Measurements from ENCODE around the gene TRIM52. TPM values are rescaled to one million over a fixed set of nuclear protein-coding genes. Genes with fewer than 3 reads are reported as not detected.

Gene TRIM52
- total and polyA plus RNA-seq, 2 of the 13 experiments (the other 11 are each of a cell fraction or from before 2014, with no cell fraction given) = 7.2 to 11.6 TPM

DNA sequence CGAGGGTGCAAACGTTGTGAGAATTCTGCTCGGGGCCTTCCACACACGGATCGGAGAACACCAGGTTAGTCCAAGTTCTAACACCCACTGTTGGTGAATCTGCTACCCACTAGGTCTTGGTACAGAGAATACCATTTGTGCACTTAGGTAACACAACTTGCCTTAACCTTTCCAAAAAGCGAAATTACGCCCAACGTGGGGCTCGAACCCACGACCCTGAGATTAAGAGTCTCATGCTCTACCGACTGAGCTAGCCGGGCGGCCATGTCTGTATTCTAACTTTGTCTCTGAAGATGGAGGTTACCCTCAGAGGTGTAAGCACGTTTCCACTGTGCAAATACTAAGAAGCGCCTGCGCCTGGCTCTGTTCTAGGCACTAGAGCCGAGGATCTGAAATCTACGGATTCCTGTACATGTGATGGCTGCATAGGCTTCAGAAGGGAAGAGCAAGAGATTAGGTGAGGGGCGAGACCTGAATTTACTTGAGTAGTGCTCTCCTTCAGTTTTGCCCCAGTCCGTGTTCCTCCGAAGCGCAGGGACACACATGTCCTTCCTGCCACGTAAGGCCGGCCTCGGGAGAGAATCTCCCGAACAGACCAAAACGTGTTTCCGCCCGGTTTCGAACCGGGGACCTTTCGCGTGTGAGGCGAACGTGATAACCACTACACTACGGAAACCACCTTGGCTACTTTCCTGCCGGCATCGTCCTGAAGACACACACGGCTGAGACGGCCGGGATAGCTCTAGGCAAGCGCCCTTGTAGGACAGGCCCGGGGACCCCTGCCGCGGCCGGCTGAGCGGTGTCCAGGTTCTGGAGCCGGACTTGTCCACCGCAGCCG is 38.9 kb downstream of the TRIM52 start (continued):
- TF ChIP-seq, protein P1, sequence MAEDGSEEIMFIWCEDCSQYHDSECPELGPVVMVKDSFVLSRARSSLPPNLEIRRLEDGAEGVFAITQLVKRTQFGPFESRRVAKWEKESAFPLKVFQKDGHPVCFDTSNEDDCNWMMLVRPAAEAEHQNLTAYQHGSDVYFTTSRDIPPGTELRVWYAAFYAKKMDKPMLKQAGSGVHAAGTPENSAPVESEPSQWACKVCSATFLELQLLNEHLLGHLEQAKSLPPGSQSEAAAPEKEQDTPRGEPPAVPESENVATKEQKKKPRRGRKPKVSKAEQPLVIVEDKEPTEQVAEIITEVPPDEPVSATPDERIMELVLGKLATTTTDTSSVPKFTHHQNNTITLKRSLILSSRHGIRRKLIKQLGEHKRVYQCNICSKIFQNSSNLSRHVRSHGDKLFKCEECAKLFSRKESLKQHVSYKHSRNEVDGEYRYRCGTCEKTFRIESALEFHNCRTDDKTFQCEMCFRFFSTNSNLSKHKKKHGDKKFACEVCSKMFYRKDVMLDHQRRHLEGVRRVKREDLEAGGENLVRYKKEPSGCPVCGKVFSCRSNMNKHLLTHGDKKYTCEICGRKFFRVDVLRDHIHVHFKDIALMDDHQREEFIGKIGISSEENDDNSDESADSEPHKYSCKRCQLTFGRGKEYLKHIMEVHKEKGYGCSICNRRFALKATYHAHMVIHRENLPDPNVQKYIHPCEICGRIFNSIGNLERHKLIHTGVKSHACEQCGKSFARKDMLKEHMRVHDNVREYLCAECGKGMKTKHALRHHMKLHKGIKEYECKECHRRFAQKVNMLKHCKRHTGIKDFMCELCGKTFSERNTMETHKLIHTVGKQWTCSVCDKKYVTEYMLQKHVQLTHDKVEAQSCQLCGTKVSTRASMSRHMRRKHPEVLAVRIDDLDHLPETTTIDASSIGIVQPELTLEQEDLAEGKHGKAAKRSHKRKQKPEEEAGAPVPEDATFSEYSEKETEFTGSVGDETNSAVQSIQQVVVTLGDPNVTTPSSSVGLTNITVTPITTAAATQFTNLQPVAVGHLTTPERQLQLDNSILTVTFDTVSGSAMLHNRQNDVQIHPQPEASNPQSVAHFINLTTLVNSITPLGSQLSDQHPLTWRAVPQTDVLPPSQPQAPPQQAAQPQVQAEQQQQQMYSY (CRISPR knock-in tag; IDR thresholded peaks at IDR 0.05) = no peak
- TF ChIP-seq ZNF430 (CRISPR knock-in tag; IDR thresholded peaks at IDR 0.05) (no peak; the same call in 1 of the 2 replicates), TOPORS (CRISPR knock-in tag; IDR thresholded peaks at IDR 0.05) (peak; percentile 76; the same call in 1 of the 2 replicates), ZKSCAN8 (CRISPR knock-in tag; IDR thresholded peaks at IDR 0.05; ENCODE audit: borderline replicate concordance) (peak; percentile 71), ZBTB21 (CRISPR knock-in tag; IDR thresholded peaks at IDR 0.05) (no peak), ZNF83 (CRISPR knock-in tag; IDR thresholded peaks at IDR 0.05; ENCODE audit: borderline replicate concordance) (no peak; the same call in 1 of the 2 replicates), NFE2 (CRISPR knock-in tag; IDR thresholded peaks at IDR 0.05) (no peak), ZFP41 (CRISPR knock-in tag; IDR thresholded peaks at IDR 0.05; ENCODE audit: borderline replicate concordance) (0 out of 2 replicates have a peak, but pooled peaks have one; percentile 65), KAT2B (IDR thresholded peaks at IDR 0.05; ENCODE audit: borderline replicate concordance, low read depth, low read length) (no peak), ZNF230 (CRISPR knock-in tag; IDR thresholded peaks at IDR 0.05) (no peak), ZFAT (CRISPR knock-in tag; conservative IDR thresholded peaks at IDR 0.05) (peak; percentile 92), PAXIP1 (CRISPR knock-in tag; conservative IDR thresholded peaks at IDR 0.05) (peak; percentile 51), HMG20B (CRISPR knock-in tag; conservative IDR thresholded peaks at IDR 0.05) (no peak), MED1 (CRISPR knock-in tag; IDR thresholded peaks at IDR 0.05) (peak; percentile 62), SOX5 (CRISPR knock-in tag; IDR thresholded peaks at IDR 0.05; ENCODE audit: borderline replicate concordance) (no peak; the same call in none of the 2 replicates), ESRRA (CRISPR knock-in tag; IDR thresholded peaks at IDR 0.05; ENCODE audit: low read depth) (peak; percentile 27)
- TF ChIP-seq, protein P2, sequence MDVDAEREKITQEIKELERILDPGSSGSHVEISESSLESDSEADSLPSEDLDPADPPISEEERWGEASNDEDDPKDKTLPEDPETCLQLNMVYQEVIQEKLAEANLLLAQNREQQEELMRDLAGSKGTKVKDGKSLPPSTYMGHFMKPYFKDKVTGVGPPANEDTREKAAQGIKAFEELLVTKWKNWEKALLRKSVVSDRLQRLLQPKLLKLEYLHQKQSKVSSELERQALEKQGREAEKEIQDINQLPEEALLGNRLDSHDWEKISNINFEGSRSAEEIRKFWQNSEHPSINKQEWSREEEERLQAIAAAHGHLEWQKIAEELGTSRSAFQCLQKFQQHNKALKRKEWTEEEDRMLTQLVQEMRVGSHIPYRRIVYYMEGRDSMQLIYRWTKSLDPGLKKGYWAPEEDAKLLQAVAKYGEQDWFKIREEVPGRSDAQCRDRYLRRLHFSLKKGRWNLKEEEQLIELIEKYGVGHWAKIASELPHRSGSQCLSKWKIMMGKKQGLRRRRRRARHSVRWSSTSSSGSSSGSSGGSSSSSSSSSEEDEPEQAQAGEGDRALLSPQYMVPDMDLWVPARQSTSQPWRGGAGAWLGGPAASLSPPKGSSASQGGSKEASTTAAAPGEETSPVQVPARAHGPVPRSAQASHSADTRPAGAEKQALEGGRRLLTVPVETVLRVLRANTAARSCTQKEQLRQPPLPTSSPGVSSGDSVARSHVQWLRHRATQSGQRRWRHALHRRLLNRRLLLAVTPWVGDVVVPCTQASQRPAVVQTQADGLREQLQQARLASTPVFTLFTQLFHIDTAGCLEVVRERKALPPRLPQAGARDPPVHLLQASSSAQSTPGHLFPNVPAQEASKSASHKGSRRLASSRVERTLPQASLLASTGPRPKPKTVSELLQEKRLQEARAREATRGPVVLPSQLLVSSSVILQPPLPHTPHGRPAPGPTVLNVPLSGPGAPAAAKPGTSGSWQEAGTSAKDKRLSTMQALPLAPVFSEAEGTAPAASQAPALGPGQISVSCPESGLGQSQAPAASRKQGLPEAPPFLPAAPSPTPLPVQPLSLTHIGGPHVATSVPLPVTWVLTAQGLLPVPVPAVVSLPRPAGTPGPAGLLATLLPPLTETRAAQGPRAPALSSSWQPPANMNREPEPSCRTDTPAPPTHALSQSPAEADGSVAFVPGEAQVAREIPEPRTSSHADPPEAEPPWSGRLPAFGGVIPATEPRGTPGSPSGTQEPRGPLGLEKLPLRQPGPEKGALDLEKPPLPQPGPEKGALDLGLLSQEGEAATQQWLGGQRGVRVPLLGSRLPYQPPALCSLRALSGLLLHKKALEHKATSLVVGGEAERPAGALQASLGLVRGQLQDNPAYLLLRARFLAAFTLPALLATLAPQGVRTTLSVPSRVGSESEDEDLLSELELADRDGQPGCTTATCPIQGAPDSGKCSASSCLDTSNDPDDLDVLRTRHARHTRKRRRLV (CRISPR knock-in tag; IDR thresholded peaks at IDR 0.05) = peak; percentile 33; the same call in 1 of the 2 replicates

Data from HepG2 (cell line).